ENCODE measurements around the gene SLC25A15. TPM values are rescaled to one million over a fixed set of nuclear protein-coding genes. Genes with fewer than 3 reads are reported as not detected.
"Not testable (repeated sequence)": the region's sequence is repeated elsewhere in the genome, so short reads cannot be mapped to it uniquely, and the experiment has no call there.

Gene SLC25A15
- total and polyA plus RNA-seq, 5 experiments from 2014 or later, result 5.3 to 13.1 (median 11.4) TPM

- Mint-ChIP-seq H3K27me3 (no peaks in the 10 kb centered on the region), H3K36me3 (no peaks in the 10 kb centered on the region), H3K4me3 (peak overlapping the region in 2 of 10 donors; percentile 28 to 69), H3K4me1 (peaks cover 2 to 40% (median 24%) of the 10 kb centered on the region in 4 donors), H3K9me3 (no peaks in the 10 kb centered on the region), H3K27ac (peak overlapping the region in 5 of 10 donors; percentile 40 to 86 (median 56))
- ATAC-seq, result no peak
- DNase-seq, result no peak
- POLR2A ChIA-PET, result interaction anchor here (1.1 to 4.1 kb wide), 2 partner anchors 9 to 10 kb away, joined by 3 to 25 read pairs; no protein-coding TSS in a partner anchor
Measured at GRCh38 chr13:40786568-40786996, 2.8 kb upstream of the SLC25A15 start.

GRCh38 chr13:40787062-40787461, 2.3 kb upstream of the SLC25A15 start:
- POLR2A ChIA-PET, result interaction anchor here (4.1 kb wide), 1 partner anchor 10 kb away, joined by 25 read pairs; no protein-coding TSS in a partner anchor
- no peaks in the 10 kb centered on the region for H3K9me3 Mint-ChIP-seq
- H3K4me1 Mint-ChIP-seq, result peaks cover 3 to 42% (median 26%) of the 10 kb centered on the region in 4 donors
- H3K27me3 Mint-ChIP-seq, result no peaks in the 10 kb centered on the region
- no peaks in the 10 kb centered on the region for H3K36me3 Mint-ChIP-seq
- ATAC-seq (no peak), DNase-seq (no peak)
- H3K4me3 Mint-ChIP-seq, result peak overlapping the region in 6 of 10 donors; percentile 14 to 73 (median 50)
- peak overlapping the region in 6 of 10 donors; percentile 20 to 87 (median 82) for H3K27ac Mint-ChIP-seq

DNA sequence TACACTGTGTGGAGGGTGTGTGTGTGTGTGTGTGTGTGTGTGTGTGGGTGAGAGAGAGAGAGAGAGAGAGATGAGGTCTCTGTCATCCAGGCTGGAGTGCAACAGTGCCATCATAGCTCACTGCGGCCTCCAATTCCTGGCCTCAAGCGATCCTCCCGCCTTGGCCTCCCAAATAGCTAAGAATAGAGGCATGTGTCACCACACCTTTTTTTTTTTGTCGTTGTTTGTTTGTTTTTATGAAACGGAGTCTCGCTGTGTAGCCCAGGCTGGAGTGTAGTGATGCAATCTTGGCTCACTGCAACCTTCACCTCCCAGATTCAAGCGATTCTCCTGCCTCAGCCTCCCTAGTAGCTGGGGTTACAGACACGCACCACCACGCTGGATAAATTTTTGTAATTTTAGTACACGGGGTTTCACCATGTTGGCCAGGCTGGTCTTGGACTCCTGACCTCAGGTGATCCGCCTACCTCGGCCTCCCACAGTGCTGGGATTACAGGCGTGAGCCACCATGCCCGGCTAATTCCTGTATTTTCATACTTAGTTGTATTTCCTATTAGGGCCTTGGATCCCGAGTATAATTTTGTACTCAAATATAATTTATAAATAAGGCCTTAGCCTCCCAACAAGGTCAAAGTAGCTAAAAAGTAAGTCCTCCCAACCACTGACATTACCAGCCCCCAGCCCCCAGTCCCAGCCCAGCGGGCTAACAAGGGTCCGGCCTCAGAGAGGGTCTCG, 704 bp upstream of the SLC25A15 start:
- peaks cover 6 to 51% (median 36%) of the 10 kb centered on the region in 4 donors for H3K4me1 Mint-ChIP-seq

GRCh38 chr13:40790154-40790616, 774 bp downstream of the SLC25A15 start:
- H3K9me3 Mint-ChIP-seq, result no peaks in the 10 kb centered on the region
- peak overlapping the region; percentile 55 to 90 (median 85) for H3K4me3 Mint-ChIP-seq
- DNase-seq, result no peak
- no peak for ATAC-seq
- POLR2A ChIA-PET, result interaction anchor here (1.8 to 4.1 kb wide), 4 partner anchors 8 to 131 kb away, joined by 7 to 26 read pairs (median 19); partner anchors contain the start of gene MRPS31
- no peaks in the 10 kb centered on the region for H3K27me3 Mint-ChIP-seq
- H3K36me3 Mint-ChIP-seq, result peaks cover 0 to 14% (median 7%) of the 10 kb centered on the region in 3 donors
- H3K4me1 Mint-ChIP-seq, result peaks cover 6 to 53% (median 37%) of the 10 kb centered on the region in 4 donors
- peak overlapping the region; percentile 40 to 95 (median 87) for H3K27ac Mint-ChIP-seq

More for the DNA sequence above, 704 bp upstream of the SLC25A15 start:
- ATAC-seq, H3K36me3 Mint-ChIP-seq, H3K27me3 Mint-ChIP-seq, DNase-seq, H3K9me3 Mint-ChIP-seq: not testable (repeated sequence)
- POLR2A ChIA-PET, result interaction anchor here (0.6 to 4.1 kb wide), 15 partner anchors 9 to 1752 kb away, joined by 3 to 26 read pairs (median 4); partner anchors contain the start of genes KBTBD7, MRPS31 and WBP4
- peak overlapping the region in 9 of 10 donors; percentile 74 to 92 (median 86) for H3K27ac Mint-ChIP-seq
- H3K4me3 Mint-ChIP-seq, result peak overlapping the region; percentile 55 to 88 (median 77)

GRCh38 chr13:40792284-40793051, 3.1 kb downstream of the SLC25A15 start:
- POLR2A ChIA-PET, result no interaction called here
- Mint-ChIP-seq H3K27ac (peak overlapping the region in 9 of 10 donors; percentile 44 to 94 (median 86)), H3K36me3 (peaks cover 0 to 28% (median 7%) of the 10 kb centered on the region in 3 donors), H3K27me3 (no peaks in the 10 kb centered on the region), H3K4me3 (peak overlapping the region in 6 of 10 donors; percentile 1 to 75 (median 29)), H3K4me1 (peaks cover 12 to 46% (median 35%) of the 10 kb centered on the region in 4 donors), H3K9me3 (no peaks in the 10 kb centered on the region)
- ATAC-seq, result peak in 1 of 2 donors; percentile 51
- DNase-seq, result peak in 2 of 10 donors; percentile 25 to 53

- peaks cover 12 to 45% (median 33%) of the 10 kb centered on the region in 4 donors for H3K4me1 Mint-ChIP-seq
- H3K9me3 Mint-ChIP-seq, result no peaks in the 10 kb centered on the region
- ATAC-seq, result no peak
- H3K4me3 Mint-ChIP-seq, result no peak overlapping the region
- H3K27ac Mint-ChIP-seq, result peak overlapping the region in 3 of 10 donors; percentile 56 to 86 (median 78)
- H3K36me3 Mint-ChIP-seq, result peaks cover 0 to 34% (median 7%) of the 10 kb centered on the region in 3 donors
- POLR2A ChIA-PET, result no interaction called here
- H3K27me3 Mint-ChIP-seq, result no peaks in the 10 kb centered on the region
- DNase-seq, result no peak
Measured at GRCh38 chr13:40793339-40793738, 3.9 kb downstream of the SLC25A15 start.

DNA sequence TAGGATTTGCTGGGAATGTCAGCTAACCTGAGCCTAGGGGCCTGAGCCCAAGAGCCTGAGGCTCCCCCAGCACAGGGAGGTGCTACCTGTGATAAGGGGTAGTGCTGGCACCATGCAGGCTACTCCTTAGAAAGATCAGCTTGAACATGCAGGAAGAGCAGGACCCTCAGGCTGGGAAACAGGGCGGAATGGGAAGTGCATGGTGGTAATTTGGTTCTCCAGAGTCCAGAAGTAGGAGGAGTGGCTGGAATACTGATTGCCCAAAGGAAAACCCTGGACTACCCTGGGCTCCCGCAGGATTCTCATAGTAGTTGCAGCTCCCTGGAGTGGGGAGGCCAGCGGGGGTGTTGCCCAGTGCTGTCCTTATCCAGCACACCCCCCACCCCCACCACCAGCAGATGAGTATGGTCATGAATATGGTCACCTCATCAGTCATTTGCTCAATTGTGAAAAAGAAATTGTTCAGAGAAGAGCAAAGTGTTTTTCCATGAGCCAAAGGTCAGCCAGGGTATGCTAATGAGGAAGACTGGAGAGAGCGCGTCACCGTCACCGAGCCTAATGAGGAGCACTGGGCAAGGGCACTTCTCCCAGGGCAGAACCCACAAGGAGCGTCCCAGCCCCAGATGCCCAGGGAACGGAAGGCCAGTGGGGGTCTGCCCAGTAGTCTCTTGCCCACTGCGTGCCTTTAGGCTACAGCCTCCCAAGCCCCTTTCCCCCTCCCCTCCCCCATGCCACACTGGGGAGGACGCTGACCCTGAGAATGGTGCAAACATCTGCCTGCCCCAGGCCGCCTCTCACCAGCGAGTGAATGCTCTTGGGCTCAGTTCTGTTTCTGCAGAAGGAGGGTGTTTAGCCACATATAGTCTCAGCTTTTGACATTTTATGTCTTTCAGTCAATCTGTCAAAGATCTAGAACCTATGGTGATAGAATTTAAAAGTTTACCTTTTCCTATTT, 5.3 kb downstream of the SLC25A15 start:
- H3K27ac Mint-ChIP-seq, result peak overlapping the region in 3 of 10 donors; percentile 40 to 75 (median 68)
- POLR2A ChIA-PET, result no interaction called here
- H3K27me3 Mint-ChIP-seq, result no peaks in the 10 kb centered on the region
- no peak for DNase-seq
- H3K4me3 Mint-ChIP-seq, result no peak overlapping the region
- H3K9me3 Mint-ChIP-seq, result no peaks in the 10 kb centered on the region
- peaks cover 12 to 51% (median 37%) of the 10 kb centered on the region in 4 donors for H3K4me1 Mint-ChIP-seq
- H3K36me3 Mint-ChIP-seq, result peaks cover 0 to 47% (median 14%) of the 10 kb centered on the region in 3 donors
- no peak for ATAC-seq

- H3K27ac Mint-ChIP-seq, result peak overlapping the region in 7 of 10 donors; percentile 10 to 66 (median 49)
- ATAC-seq (no peak), DNase-seq (no peak)
- H3K36me3 Mint-ChIP-seq, result peaks cover 9 to 67% (median 22%) of the 10 kb centered on the region in 3 donors
- H3K9me3 Mint-ChIP-seq, result no peaks in the 10 kb centered on the region
- no peak overlapping the region for H3K4me3 Mint-ChIP-seq
- POLR2A ChIA-PET, result interaction anchor here (1.1 kb wide), 1 partner anchor 18 kb away, joined by 5 read pairs; no protein-coding TSS in a partner anchor
- H3K27me3 Mint-ChIP-seq, result no peaks in the 10 kb centered on the region
- peaks cover 14 to 38% (median 28%) of the 10 kb centered on the region in 4 donors for H3K4me1 Mint-ChIP-seq
Measured at GRCh38 chr13:40796649-40797048, 7.2 kb downstream of the SLC25A15 start.

GRCh38 chr13:40798380-40798779, 9.0 kb downstream of the SLC25A15 start:
- H3K27me3 Mint-ChIP-seq, result no peaks in the 10 kb centered on the region
- H3K9me3 Mint-ChIP-seq, result no peaks in the 10 kb centered on the region
- peak overlapping the region; percentile 21 to 94 (median 91) for H3K27ac Mint-ChIP-seq
- peaks cover 9 to 81% (median 31%) of the 10 kb centered on the region in 3 donors for H3K36me3 Mint-ChIP-seq
- peak; percentile 81 to 83 for ATAC-seq
- peak in 2 of 10 donors; percentile 23 to 28 for DNase-seq
- peak overlapping the region; percentile 34 to 75 (median 70) for H3K4me3 Mint-ChIP-seq
- POLR2A ChIA-PET, result interaction anchor here (0.7 to 1.2 kb wide), 6 partner anchors 9 to 1091 kb away, joined by 3 to 7 read pairs (median 6); partner anchors contain the start of genes MRPS31 and SLC25A15
- peaks cover 6 to 24% (median 15%) of the 10 kb centered on the region in 4 donors for H3K4me1 Mint-ChIP-seq

DNA sequence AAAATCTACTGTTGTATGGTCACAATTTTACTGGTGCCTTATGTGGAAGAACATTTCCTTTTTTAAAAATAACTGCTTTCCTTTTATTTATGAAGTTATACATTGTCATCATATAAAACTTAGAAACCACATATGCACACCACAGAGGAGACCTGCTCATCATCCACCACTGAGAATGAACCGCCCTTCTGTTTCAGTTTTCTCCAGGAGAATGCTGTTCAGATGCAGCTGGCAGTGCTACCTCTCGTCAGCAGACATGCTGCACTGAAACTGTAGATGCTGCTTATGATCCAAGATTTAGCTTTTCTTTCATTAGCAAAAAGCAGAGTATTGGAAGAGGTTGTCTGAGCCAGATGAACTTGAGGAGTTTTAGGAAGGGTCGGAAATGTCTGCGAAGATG, 10.1 kb downstream of the SLC25A15 start:
- peak overlapping the region in 5 of 10 donors; percentile 9 to 65 (median 21) for H3K27ac Mint-ChIP-seq
- ATAC-seq (no peak), DNase-seq (no peak)
- H3K4me1 Mint-ChIP-seq, result peaks cover 6 to 24% (median 15%) of the 10 kb centered on the region in 4 donors
- no peaks in the 10 kb centered on the region for H3K9me3 Mint-ChIP-seq
- H3K4me3 Mint-ChIP-seq, result no peak overlapping the region
- H3K36me3 Mint-ChIP-seq, result peaks cover 9 to 82% (median 27%) of the 10 kb centered on the region in 3 donors
- POLR2A ChIA-PET, result no interaction called here
- H3K27me3 Mint-ChIP-seq, result no peaks in the 10 kb centered on the region

GRCh38 chr13:40800559-40800958, 11.1 kb downstream of the SLC25A15 start:
- peaks cover 6 to 19% (median 13%) of the 10 kb centered on the region in 4 donors for H3K4me1 Mint-ChIP-seq
- H3K4me3 Mint-ChIP-seq, result no peak overlapping the region
- H3K27ac Mint-ChIP-seq, result peak overlapping the region in 4 of 10 donors; percentile 19 to 52 (median 32)
- H3K36me3 Mint-ChIP-seq, result peaks cover 9 to 84% (median 25%) of the 10 kb centered on the region in 3 donors
- no peaks in the 10 kb centered on the region for H3K9me3 Mint-ChIP-seq
- POLR2A ChIA-PET, result no interaction called here
- DNase-seq (no peak), ATAC-seq (no peak)
- no peaks in the 10 kb centered on the region for H3K27me3 Mint-ChIP-seq
